ENCODE measurements around the gene MBOAT2. TPM values are rescaled to one million over a fixed set of nuclear protein-coding genes. Genes with fewer than 3 reads are reported as not detected.
"Not testable (repeated sequence)": the region's sequence is repeated elsewhere in the genome, so short reads cannot be mapped to it uniquely, and the experiment has no call there.

The MBOAT2 gene
- polyA plus RNA-seq, 4 donors: 51.1 to 71.5 (median 67.4) TPM

DNA sequence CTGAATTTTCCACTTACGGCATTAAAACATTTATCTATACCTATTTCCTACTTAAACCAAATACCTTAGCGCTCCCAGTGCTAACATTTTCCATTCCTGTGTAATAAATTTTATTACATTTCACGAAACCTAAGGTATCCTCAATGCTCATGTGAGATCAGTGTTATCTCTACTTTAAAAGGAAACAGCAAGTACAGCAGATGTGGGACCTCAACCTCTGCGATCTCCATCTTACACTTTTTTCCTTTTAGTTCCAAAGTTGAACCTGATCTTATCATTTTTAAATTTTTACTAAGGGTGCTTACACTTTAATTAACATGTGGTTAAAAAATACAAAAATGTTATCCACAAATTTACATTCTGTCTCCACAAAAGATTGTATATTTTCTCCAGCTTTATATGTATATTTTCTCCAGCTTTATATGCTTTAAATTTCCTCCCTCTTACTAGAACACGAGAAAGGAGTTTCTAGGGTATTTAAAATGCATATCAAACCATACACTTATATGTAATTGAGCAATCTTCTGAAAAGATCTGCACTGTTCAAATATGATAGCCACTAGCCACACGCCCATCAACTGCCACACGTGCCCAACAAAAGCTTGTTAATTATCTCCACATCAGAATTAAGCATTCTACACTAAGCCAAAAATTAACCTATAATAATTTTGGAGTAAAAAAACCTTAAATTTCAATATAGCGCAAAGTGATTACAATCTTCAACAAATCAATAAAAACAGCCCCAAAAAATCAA lies 38.1 kb downstream of the MBOAT2 start:
- DNase-seq (ENCODE audit: low read depth in 4 of 4, low spot score in 2 of 4): no peak

DNA sequence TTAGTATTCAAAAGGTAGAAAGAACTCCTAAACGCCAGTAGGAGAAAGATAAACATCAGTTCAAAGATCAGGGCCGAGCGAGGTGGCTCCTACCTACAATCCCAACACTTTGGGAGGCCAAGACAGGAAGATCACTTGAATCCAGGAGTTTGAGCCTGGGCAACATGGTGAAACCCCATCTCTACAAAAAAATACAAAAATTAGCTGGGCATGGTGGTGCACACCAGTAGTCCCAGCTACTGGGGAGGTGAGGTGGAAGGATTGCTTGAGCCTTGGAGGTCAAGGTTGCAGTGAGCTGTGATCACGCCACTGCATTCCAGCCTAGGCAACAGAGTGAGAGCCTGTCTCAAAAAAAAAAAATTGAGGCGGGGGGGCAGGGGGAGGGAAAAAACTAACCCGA lies 40.6 kb downstream of the MBOAT2 start:
- DNase-seq (ENCODE audit: low read depth in 4 of 4, low spot score in 2 of 4): no peak

GRCh38 chr2:8957628-8958027 lies 45.9 kb downstream of the MBOAT2 start:
- DNase-seq (ENCODE audit: low read depth in 4 of 4, low spot score in 2 of 4): no peak

GRCh38 chr2:8956774-8957173 lies 46.7 kb downstream of the MBOAT2 start:
- DNase-seq (ENCODE audit: low read depth in 4 of 4, low spot score in 2 of 4): no peak

- no peak for DNase-seq (ENCODE audit: low read depth in 4 of 4, low spot score in 2 of 4)
Observed at GRCh38 chr2:8954990-8955389, 48.5 kb downstream of the MBOAT2 start.

DNA sequence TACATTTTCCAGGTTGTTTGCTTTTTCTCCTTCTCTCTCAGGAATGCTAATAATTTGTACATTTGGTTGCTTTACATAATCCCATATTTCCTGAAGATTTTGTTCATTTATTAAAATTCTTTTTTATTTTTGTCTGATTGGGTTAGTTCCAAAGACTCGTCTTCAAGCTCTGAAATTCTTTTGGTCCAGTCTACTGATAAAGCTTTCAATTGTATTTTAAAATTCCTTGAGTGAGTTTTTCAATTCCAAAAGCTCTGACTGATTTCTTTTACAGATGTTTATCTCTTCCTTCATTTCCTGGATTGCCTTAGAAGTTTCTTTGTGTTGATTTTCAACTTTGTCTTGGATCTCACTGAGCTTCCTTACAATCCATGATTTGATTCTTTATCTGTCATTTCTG lies 50.0 kb downstream of the MBOAT2 start:
- DNase-seq (ENCODE audit: low read depth in 4 of 4, low spot score in 2 of 4): no peak

GRCh38 chr2:8939486-8940114 lies 63.9 kb downstream of the MBOAT2 start:
- DNase-seq (ENCODE audit: low read depth in 4 of 4, low spot score in 2 of 4): no peak

- DNase-seq (ENCODE audit: low read depth in 4 of 4, low spot score in 2 of 4): no peak
Observed at GRCh38 chr2:8938384-8938783, 65.1 kb downstream of the MBOAT2 start.

GRCh38 chr2:8935982-8936381 lies 67.5 kb downstream of the MBOAT2 start:
- no peak for DNase-seq (ENCODE audit: low read depth in 4 of 4, low spot score in 2 of 4)

DNA sequence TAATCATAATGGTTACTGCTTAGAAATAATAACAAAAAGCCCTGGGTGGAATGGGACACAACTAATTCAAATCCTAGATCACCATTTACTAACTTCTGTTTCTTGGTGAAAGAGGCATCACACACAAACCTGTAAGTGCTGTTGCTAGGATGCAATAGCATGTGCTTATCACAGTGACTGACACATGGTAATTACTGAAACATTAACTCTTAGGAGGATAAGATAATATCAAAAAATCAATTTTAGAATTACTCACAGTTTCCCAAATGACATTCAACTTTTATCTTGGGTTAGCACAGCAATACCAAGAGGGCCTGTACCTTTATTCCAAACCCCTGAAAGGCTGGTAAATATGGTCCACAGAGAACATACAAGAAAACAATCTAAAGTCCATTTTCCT lies 69.1 kb downstream of the MBOAT2 start:
- DNase-seq (ENCODE audit: low read depth in 4 of 4, low spot score in 2 of 4): no peak

GRCh38 chr2:8932702-8933101 lies 70.8 kb downstream of the MBOAT2 start:
- no peak for DNase-seq (ENCODE audit: low read depth in 4 of 4, low spot score in 2 of 4)

DNA sequence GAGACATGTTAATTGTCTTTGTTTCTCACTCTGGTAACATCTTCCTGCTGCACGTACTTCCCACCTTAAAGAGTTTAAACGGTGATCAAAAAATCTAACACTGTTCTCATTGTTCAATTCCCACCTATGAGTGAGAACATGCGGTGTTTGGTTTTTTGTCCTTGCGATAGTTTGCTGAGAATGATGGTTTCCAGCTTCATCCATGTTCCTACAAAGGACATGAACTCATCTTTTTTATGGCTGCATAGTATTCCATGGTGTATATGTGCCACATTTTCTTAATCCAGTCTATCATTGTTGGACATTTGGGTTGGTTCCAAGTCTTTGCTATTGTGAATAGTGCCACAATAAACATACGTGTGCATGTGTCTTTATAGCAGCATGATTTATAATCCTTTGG lies 73.3 kb downstream of the MBOAT2 start:
- not testable (repeated sequence) for DNase-seq (ENCODE audit: low read depth in 4 of 4, low spot score in 2 of 4)

DNA sequence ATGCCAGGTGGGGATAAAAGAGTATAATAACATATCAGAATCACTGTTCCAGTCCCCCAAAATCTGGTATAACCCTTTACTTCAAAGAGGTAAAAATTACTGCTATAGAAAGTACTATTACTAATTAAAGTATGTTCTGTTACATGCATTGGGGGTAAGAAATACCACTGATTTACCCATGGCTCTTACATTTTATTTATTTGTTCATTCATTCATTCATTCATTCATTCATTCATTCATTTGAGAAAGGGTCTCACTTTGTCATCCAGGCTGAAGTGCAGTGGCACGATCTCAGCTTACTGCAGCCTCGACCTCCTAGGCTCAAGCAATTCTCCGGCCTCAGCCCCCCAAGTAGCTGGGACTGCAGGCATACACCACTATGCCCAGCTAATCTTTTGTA lies 74.4 kb downstream of the MBOAT2 start:
- no peak for DNase-seq (ENCODE audit: low read depth in 4 of 4, low spot score in 2 of 4)

GRCh38 chr2:8927510-8928455 lies 75.7 kb downstream of the MBOAT2 start:
- DNase-seq (ENCODE audit: low read depth in 4 of 4, low spot score in 2 of 4): no peak

GRCh38 chr2:8926356-8926755 lies 77.1 kb downstream of the MBOAT2 start:
- no peak for DNase-seq (ENCODE audit: low read depth in 4 of 4, low spot score in 2 of 4)

- no peak for DNase-seq (ENCODE audit: low read depth in 4 of 4, low spot score in 2 of 4)
Observed at GRCh38 chr2:8925411-8925810, 78.1 kb downstream of the MBOAT2 start.

DNA sequence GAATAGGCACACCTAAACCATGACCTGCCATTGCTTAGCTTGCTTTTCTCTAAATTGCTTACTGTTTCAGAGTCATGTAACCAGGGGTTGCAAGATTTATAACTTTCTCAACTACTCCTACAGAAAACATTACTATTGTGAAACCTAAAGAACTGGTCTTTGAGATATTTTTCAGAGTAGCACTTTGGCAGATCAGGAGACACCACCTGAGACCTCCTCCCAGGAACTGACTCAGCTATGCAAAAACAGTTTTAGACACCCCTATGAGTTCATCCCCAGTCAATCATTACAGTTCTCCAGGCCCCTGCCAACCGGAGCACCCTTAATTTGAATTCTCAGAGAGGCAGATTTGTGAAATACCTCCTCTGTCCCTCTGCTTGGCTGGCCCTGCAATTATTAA lies 80.3 kb downstream of the MBOAT2 start:
- no peak for DNase-seq (ENCODE audit: low read depth in 4 of 4, low spot score in 2 of 4)

DNA sequence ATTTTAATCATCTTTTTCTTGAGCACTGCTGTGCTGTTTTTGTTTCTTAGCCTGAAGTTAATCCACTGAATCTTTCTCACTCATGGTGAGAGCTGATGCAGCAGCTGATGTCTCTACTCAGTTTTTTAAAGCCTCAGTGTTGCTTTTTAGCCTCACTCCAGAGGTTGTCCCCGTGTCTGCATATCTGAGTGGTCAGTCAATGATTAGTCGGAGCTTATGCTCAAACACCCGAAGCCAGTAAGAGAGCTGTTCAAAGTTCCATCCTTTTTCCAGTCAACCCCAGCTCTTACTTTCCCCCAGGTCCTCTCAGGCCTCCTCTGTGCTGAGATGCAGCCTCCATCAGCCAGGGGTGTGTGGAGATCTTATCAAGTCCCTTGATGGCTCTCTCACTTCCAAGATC lies 81.1 kb downstream of the MBOAT2 start:
- DNase-seq (ENCODE audit: low read depth in 4 of 4, low spot score in 2 of 4): no peak

GRCh38 chr2:8918412-8918811 lies 85.1 kb downstream of the MBOAT2 start:
- no peak for DNase-seq (ENCODE audit: low read depth in 4 of 4, low spot score in 2 of 4)

DNA sequence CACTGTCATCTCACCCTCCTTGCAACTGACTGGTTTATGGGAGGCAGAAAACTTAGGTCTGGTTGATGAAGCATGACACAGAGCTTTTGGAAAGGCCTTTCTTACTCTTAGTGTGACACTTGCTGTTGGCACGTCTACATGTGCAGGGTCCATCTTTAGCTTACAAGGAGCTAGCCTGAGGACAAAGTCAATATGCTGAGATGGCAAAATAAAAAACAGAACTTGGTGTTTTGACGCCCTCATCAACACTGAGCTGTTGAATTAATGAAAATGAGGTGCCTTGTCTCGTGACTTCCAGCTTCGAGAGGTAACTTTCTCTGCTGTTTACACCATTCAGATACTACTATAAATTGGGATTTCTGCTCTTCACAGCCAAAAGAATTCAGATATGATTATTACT lies 87.5 kb downstream of the MBOAT2 start:
- no peak for DNase-seq (ENCODE audit: low read depth in 4 of 4, low spot score in 2 of 4)

DNA sequence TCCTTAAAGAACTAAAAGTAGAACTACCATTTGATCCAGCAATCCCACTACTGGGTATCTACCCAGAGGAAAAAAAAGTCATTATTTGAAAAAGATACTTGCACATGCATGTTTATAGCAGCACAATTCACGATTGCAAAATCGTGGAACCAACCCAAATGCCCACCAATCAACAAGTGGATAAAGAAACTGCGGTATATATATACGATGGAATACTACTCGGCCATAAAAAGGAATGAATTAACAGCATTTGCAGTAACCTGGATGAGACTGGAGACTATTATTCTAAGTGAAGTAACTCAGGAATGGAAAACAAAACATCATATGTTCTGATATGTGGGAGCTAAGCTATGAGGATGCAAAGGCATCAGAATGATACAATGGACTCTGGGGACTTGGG lies 89.7 kb downstream of the MBOAT2 start:
- not testable (repeated sequence) for DNase-seq (ENCODE audit: low read depth in 4 of 4, low spot score in 2 of 4)
